GM12878 (cell line): Measurements from ENCODE around the gene ARHGEF35. TPM values are rescaled to one million over a fixed set of nuclear protein-coding genes. Genes with fewer than 3 reads are reported as not detected.
"Not testable (repeated sequence)": the region's sequence is repeated elsewhere in the genome, so short reads cannot be mapped to it uniquely, and the experiment has no call there.

Experiments used
- ATAC-seq: fragments of 200-7000 bp; cut with Tn5 transposase; 3 replicates; pipeline ENCODE4 v1.9.1; 2020; ENCODE audit warnings: mild to moderate bottlenecking, moderate library complexity
- BruUV-seq: library from RNA; stranded (reverse); fragments of 400-500 nt; replicated peaks from 2 replicates; lab custom pipeline; 2021; lab: Mats Ljungman, UMichigan
- CTCF ChIA-PET: fragments of 300-600 bp; sonication (Branson Sonifier 250); formaldehyde crosslinking; extraction: SDS; loops from one replicate; lab custom pipeline; 2021; ENCODE audit warnings: inconsistent platforms; lab: Yijun Ruan, JAX
- POLR2A ChIA-PET: fragments of 350-600 bp; formaldehyde crosslinking; extraction: SDS; loops from one replicate; lab custom pipeline; 2021; ENCODE audit warnings: inconsistent platforms; lab: Charles Lee
- RAD21 ChIA-PET: fragments of 300-600 bp; sonication (Branson Sonifier 250); formaldehyde crosslinking; loops from one replicate; lab custom pipeline; 2023; ENCODE audit warnings: antibody characterized with exemption; ENCODE audit not compliant: unreplicated experiment; lab: Charles Lee
- SMC1A ChIA-PET: fragments of 300-600 bp; sonication (Branson Sonifier 250); formaldehyde crosslinking; loops from one replicate; lab custom pipeline; 2023; ENCODE audit not compliant: unreplicated experiment, uncharacterized antibody; lab: Charles Lee
- DNase-seq: peaks from one replicate; pipeline ENCODE4 v3.0.0-alpha.2; 2011; ENCODE audit warnings: low read depth, low spot score
- FAIRE-seq: peaks from 3 replicates; lab custom pipeline; 2011; peaks lifted over from hg19 to GRCh38; lab: Jason Lieb, UNC
- H2AFZ ChIP-seq: 2 replicates; pipeline ENCODE4 v1.6.0; 2011; ENCODE audit warnings: low read depth, low read length, control low read depth; ENCODE audit not compliant: control insufficient read depth
- H3K27ac ChIP-seq: 2 replicates; pipeline ENCODE4 v1.5.1; 2011; ENCODE audit warnings: control low read depth; ENCODE audit not compliant: control insufficient read depth, insufficient read depth
- H3K27me3 ChIP-seq, 2 experiments: replicated peaks in 1 of 2; 2 replicates each; pipeline versions ENCODE4 v1.6.0 to v1.6.1; 2011; ENCODE audit warnings: low read length in 1 of 2; ENCODE audit not compliant: control insufficient read depth in 2 of 2, insufficient read depth in 2 of 2
- H3K36me3 ChIP-seq, 2 experiments: 2 replicates each; pipeline ENCODE4 v1.5.1; 2011; ENCODE audit warnings: low read length in 1 of 2; ENCODE audit not compliant: control insufficient read depth in 2 of 2, insufficient read depth in 2 of 2
- H3K4me1 ChIP-seq: 2 replicates; pipeline ENCODE4 v1.6.1; 2011; ENCODE audit warnings: mild to moderate bottlenecking, low read length, moderate library complexity, mixed read lengths; ENCODE audit not compliant: control insufficient read depth, insufficient read depth
- H3K4me2 ChIP-seq: 2 replicates; pipeline ENCODE4 v1.6.0; 2011; ENCODE audit warnings: control low read depth; ENCODE audit not compliant: control insufficient read depth, insufficient read depth
- H3K4me3 ChIP-seq: fragments of 200-600 bp; sonication (generic); 2 replicates; pipeline ENCODE4 v1.5.1; 2016
- H3K79me2 ChIP-seq: 2 replicates; pipeline ENCODE4 v1.6.0; 2011; ENCODE audit warnings: low read length; ENCODE audit not compliant: control insufficient read depth, insufficient read depth
- H3K9ac ChIP-seq: 2 replicates; pipeline ENCODE4 v1.8.0; 2011; ENCODE audit warnings: low read length, control low read depth, mixed read lengths; ENCODE audit not compliant: control insufficient read depth, insufficient read depth
- H3K9me3 ChIP-seq: replicated peaks from 3 replicates; pipeline ENCODE4 v1.5.1; 2011; ENCODE audit warnings: mild to moderate bottlenecking, low read length; ENCODE audit not compliant: control insufficient read depth, insufficient read depth
- H4K20me1 ChIP-seq: 2 replicates; pipeline ENCODE4 v1.6.0; 2011; ENCODE audit not compliant: control insufficient read depth, insufficient read depth
- WGBS: methylation state at CpG from one replicate; pipeline ENCODE4 v1.1.6; 2016; ENCODE audit warnings: low lambda C conversion rate; ENCODE audit not compliant: insufficient replicate concordance, insufficient coverage; ENCODE audit errors: missing lambda C conversion rate; 5-methylcytosine and 5-hydroxymethylcytosine counted together
- in situ Hi-C: fragments of 300-500 bp; cut with MboI; formaldehyde crosslinking; loops from 9 replicates; pipeline ENCODE4 v1.14.3; 2018; ENCODE audit warnings: mixed read lengths
- intact Hi-C: fragments of 100-400 bp; cut with micrococcal nuclease; formaldehyde crosslinking; loops from one replicate; pipeline ENCODE4 v1.14.2; 2022; ENCODE audit not compliant: unreplicated experiment
- polyA plus RNA-seq, 11 experiments: library from polyadenylated mRNA; depleted of rRNA in 4 of 11; unstranded in 6 of 11; stranded (reverse) in 5 of 11; fragments of >200 nt; fragmentation: Nextera tagmentation in 4 of 11; fragmentation: Illumina TruSeq in 1 of 11; extraction: Ambion mirVana in 4 of 11; extraction: Trizol in 1 of 11; gene quantifications; 1 replicate in 1 of 11; 2 replicates in 10 of 11; pipeline versions ENCODE4 v1.2.1 to v1.2.3, GENCODE V29; 2011 to 2016; ENCODE audit warnings: inconsistent platforms in 2 of 11, missing spikeins in 2 of 11, low read depth in 1 of 11
- total RNA-seq, 4 experiments: library from RNA; depleted of rRNA in 3 of 4; stranded (reverse); fragments of >200 nt in 3 of 4; fragmentation: Illumina TruSeq in 1 of 4; extraction: Trizol in 1 of 4; gene quantifications; 2 replicates each; pipeline versions ENCODE4 v1.2.1 to v1.2.3, GENCODE V29; 2013 to 2021

The ARHGEF35 gene
- total and polyA plus RNA-seq, 10 of the 15 experiments (the other 5 are each of a cell fraction or from before 2014, with no cell fraction given) = 0.39 to 9.2 (median 4.7) TPM

- H3K9me3 ChIP-seq, H3K27me3 ChIP-seq, H4K20me1 ChIP-seq, H3K4me1 ChIP-seq, BruUV-seq, FAIRE-seq, H3K4me2 ChIP-seq, H3K27ac ChIP-seq, POLR2A ChIA-PET, intact Hi-C loops, H3K79me2 ChIP-seq, in situ Hi-C loops, RAD21 ChIA-PET, H3K36me3 ChIP-seq, SMC1A ChIA-PET, H3K9ac ChIP-seq, H2AFZ ChIP-seq, DNase-seq, H3K4me3 ChIP-seq, CTCF ChIA-PET: not testable (repeated sequence)
- peak; percentile 15; the same call in 2 of the 3 replicates for ATAC-seq
- 30% methylated on average over 1 of the region's 1 CpG for WGBS
Measured at GRCh38 chr7:144218581-144218980, 22.9 kb upstream of the ARHGEF35 start.

GRCh38 chr7:144217200-144217599, 21.6 kb upstream of the ARHGEF35 start:
- H3K9me3 ChIP-seq, H2AFZ ChIP-seq, H3K27me3 ChIP-seq, H3K36me3 ChIP-seq, H3K4me1 ChIP-seq, H3K4me3 ChIP-seq, FAIRE-seq, ATAC-seq, BruUV-seq, H3K79me2 ChIP-seq, in situ Hi-C loops, CTCF ChIA-PET, H3K9ac ChIP-seq, H3K4me2 ChIP-seq, DNase-seq, RAD21 ChIA-PET, SMC1A ChIA-PET, POLR2A ChIA-PET, intact Hi-C loops, H3K27ac ChIP-seq, H4K20me1 ChIP-seq: not testable (repeated sequence)

GRCh38 chr7:144205306-144205705, 9.7 kb upstream of the ARHGEF35 start:
- RAD21 ChIA-PET, SMC1A ChIA-PET, BruUV-seq, H3K79me2 ChIP-seq, intact Hi-C loops, CTCF ChIA-PET, FAIRE-seq, in situ Hi-C loops, H3K9me3 ChIP-seq, H3K4me1 ChIP-seq, ATAC-seq, DNase-seq, H4K20me1 ChIP-seq, H3K27me3 ChIP-seq, H3K9ac ChIP-seq, H3K4me3 ChIP-seq, POLR2A ChIA-PET, H2AFZ ChIP-seq, H3K27ac ChIP-seq, H3K36me3 ChIP-seq, H3K4me2 ChIP-seq: not testable (repeated sequence)
- no CpG with 5 or more reads among the region's 5 CpGs for WGBS

- H4K20me1 ChIP-seq, ATAC-seq, POLR2A ChIA-PET, H2AFZ ChIP-seq, H3K4me2 ChIP-seq, RAD21 ChIA-PET, BruUV-seq, CTCF ChIA-PET, intact Hi-C loops, H3K4me1 ChIP-seq, H3K27me3 ChIP-seq, SMC1A ChIA-PET, H3K27ac ChIP-seq, DNase-seq, H3K9ac ChIP-seq, H3K4me3 ChIP-seq, H3K36me3 ChIP-seq, H3K79me2 ChIP-seq, in situ Hi-C loops, H3K9me3 ChIP-seq, FAIRE-seq: not testable (repeated sequence)
- no CpG with 5 or more reads among the region's 3 CpGs for WGBS
Measured at GRCh38 chr7:144203086-144203485, 7.5 kb upstream of the ARHGEF35 start.
